ENCODE results near the gene CXCL10.
"Not testable (repeated sequence)": the region's sequence is repeated elsewhere in the genome, so short reads cannot be mapped to it uniquely, and the experiment has no call there.

CXCL10 gene

DNA sequence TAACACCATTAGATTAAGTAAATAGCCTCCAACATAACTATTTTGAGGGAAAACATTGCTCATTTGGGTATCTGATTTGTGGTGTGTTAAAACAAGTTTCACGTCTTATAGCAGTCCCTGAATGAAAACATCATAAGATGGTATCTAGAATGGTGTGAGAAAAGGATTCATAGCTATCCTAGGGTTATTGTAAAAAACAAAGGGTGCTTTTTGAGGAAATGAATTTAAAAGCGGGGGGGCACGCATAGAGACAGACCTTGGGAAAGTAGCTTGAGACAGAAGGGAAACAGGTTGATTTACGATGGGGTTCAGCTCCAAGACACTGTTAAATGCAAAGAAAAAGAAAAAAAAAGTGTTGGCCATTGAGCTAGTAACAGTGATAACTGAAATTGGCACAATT, 768 bp upstream of the CXCL10 start:
- no peak for DNase-seq

- no peak for DNase-seq
Observed at GRCh38 chr4:76022677-76023076, 620 bp downstream of the CXCL10 start.

DNA sequence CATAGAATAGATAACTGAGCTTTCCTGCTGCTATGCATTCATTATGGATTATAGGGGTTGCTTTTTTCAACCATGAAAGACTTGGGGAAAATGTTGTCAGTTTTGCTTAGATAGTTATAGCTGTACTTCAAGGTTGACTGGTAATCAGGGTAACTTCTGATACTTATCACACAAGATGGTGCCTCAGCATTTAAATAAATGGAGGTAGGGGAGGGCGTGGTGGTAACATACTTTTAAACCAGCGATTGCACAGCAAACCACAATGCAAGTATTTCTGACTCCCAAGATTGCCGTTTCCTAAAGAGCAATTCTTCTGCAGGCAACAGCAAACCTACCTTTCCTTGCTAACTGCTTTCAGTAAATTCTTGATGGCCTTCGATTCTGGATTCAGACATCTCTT, 1.3 kb downstream of the CXCL10 start:
- no peak for DNase-seq

- DNase-seq: no peak
Observed at GRCh38 chr4:76017056-76017686, 6.1 kb downstream of the CXCL10 start.

- DNase-seq: peak; percentile 42
Observed at GRCh38 chr4:76016393-76016792, 6.9 kb downstream of the CXCL10 start.

DNA sequence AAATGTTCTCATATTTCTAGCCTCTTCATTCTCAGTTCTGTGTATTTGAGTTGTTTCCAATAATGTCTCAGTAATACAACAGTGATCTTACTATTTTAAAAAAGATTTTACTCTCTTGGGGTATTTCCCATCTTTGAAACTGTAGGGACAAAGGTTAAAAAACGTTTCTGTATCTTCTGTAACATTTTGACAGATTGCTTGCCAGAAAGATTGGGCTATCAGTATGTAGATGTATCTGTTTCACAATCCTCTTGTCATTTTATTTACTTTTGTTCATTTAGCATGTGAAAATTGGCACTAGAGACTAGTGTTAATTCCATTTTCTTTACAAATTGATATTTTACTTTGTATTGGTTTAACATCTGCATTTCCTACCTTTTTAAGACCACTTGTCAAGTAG, 9.8 kb downstream of the CXCL10 start:
- no peak for DNase-seq

DNA sequence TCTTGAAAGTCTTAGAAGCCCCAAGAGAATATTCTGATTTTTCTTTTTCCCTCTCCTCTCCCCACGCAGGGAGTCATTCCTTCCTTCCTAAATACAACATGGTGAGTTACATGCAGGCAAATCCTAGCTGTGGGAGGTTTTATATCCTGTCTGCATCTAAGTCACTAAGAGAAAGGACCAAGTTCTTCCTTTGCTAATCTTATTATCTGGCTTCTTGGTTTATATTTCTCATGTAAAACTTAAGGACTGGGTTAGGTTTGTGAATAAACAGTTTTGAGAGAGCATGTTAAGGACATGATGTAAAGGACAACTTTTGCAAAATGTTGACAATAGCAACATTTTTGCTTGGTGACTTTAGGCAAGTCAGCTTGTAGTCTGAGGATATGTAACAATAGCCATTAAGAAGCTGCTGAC, 10.9 kb downstream of the CXCL10 start:
- DNase-seq: no peak

GRCh38 chr4:76011700-76012387, 11.5 kb downstream of the CXCL10 start:
- no peak for DNase-seq

DNA sequence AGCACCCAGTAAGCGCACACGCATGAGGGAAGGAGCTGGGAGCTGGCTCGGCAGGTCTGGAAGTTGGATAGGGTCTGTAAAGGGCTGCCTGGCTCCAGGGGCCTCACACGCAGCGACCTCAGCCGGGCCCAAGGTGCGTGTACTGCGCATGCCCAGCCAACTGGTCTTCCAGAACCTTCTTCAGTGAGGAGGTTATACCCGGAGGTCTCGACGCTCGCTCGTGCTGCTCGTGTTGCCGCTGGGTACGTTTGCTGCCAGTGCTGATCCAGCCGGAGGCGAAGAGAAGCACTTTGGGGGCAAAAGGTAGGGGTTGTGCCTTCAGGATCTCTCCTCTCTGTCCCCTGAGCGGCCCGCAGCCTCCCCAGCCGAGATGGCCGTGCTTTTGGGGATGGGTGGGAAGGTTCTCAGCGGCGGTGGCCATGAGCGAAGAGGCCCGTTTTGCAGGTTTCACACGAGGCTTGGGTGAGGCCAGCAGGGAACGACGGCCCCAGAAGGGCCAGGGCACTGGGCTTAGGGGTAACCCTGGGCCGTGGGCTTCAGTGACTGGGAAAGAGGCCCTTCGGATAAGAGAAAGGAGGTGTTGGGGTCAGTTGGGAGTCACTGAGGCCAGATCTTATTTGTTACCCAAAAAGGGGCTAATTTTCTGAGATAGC, 12.2 kb downstream of the CXCL10 start:
- DNase-seq: no peak

DNA sequence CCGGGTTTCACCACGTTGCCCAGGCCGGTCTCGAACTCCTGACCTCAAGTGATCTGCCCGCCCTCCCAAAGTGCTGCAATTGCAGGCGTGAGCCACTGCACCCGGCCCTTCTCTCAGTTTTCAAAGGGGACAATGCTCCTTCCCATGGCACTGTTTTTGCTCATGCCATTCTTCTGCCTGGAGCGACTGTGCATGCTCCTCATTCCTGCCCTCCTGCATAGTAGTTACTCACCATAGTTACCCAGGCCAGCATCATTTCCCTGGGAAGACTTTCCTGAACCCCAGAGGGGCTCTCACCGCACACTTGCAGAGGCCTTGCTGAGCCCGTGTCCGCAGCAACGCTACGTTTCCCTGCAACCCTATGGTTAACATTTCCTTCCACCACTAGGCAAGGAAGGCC, 12.7 kb downstream of the CXCL10 start:
- DNase-seq: no peak

- no peak for DNase-seq
Observed at GRCh38 chr4:76009311-76009710, 14.0 kb downstream of the CXCL10 start.

GRCh38 chr4:76007089-76007862, 16.0 kb downstream of the CXCL10 start, which contains the start of gene CXCL9:
Gene CXCL9, minus strand, starts transcription at chr4:76007509. Its CDS starts 60 bp downstream, at chr4:76007449.
- no peak for DNase-seq

DNA sequence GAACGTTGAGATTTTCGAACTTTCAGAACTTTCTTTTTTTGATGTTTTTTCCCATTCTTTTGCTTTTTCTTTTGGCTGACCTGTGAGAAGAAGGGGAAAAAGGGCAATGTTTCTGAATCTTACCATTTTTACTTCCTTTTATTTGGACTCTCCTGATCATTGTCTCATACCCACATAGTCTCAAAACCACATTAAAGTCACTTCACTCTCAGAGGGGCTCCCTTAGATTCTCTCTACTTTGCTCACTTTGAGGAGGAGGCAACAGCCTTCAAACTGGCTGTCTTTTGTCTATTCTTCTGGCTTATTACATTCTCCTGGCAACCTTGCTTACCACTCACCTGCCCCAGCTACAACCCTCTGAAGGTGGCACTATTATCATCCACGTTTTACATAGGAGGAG, 19.7 kb downstream of the CXCL10 start:
- DNase-seq: no peak

DNA sequence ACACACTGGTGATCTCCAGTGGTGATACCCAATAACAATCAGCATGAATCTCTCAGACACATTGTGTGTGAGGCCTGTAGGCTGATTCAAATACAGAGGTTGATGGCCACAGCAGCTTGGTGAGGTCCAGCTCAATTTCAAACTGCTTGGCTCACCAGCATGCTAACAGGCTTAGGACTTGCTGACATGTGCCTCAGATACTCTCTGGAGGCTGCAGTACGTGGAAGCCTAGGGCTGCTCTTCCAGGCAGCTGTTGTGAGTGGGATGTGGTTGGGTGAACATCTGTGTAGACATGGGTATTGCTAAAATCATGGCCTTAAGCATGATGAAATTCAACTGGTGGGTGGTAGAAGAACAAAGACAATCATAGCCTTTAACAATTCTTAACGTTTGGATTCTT, 20.3 kb downstream of the CXCL10 start:
- DNase-seq: no peak

- DNase-seq: no peak
Observed at GRCh38 chr4:76002176-76002575, 21.1 kb downstream of the CXCL10 start.

DNA sequence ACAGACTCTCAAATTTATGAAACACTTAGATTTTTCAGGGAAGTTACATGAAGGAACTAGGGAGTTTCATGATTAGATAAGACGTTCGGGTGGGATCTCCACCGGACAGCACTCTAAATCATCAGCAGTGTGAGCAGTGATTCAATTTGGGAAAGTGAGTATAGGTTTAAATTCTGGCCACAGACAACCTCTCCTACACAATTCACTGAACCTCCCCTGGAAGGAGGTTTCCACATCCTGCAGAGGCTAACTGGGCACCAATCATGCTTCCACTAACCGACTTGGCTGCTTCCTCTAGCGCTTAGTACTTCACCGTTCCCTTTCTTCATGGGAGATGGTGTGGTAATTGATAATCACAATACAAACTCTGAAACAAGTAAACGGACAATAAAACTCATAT, 21.6 kb downstream of the CXCL10 start:
- no peak for DNase-seq

DNA sequence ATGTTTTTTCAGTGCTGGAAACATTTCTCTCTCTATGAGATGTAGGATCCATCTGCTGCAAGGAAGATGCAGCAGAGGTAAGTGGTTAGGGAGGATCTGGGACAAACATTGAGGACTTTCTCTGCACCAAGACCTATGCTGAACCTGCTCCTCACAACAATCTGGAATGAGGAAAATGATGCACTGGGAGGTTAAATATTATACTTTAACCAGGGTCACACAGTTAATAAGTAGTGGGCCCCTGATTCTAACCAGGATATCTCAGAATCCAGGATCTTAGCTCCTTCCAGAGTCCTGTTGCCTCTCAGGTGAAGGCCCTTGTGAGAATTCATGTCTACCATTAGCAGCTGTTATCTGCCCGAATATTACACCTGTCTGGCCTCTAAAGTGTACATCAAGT, 23.0 kb downstream of the CXCL10 start:
- DNase-seq: no peak

GRCh38 chr4:75998525-75999147, 24.7 kb downstream of the CXCL10 start:
- DNase-seq: not testable (repeated sequence)

- DNase-seq: no peak
Observed at GRCh38 chr4:75997946-75998345, 25.4 kb downstream of the CXCL10 start.

DNA sequence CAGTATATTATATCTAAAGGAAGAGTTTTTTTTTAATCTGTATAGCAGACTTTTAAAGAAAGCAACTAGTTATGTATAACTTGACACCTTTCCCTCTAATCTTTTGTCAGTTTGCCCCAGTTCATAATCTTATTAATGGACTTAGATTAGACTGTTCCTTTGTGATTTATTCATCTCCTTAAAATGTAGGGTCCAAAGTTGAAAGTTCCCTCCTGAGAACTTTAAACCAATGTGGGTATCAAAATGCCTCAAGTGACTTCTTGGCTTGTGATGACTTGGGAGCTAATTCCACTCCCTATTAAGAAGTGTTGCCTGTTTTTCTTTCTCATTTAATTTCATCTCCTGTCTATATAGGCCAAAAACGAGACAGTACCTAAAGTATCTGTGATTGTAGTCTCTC, 26.2 kb downstream of the CXCL10 start:
- DNase-seq: no peak

DNA sequence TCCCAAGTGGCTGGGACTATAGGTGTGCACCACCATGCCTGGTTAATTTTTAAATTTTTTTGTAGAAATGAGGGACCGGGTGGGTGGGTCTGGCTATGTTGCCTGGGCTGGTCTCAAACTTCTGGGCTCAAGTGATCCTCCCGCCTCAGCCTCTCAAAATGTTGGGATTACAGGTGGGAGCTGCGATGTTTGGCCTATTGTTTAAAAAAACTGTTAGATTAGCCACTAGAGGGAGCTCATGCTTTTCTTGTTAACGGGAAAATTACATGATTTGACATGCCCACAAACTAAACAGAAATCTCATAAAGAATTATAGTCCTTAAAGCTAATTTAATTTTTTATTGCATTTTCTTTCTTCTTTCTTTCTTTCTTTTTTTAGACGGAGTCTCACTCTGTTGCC, 27.6 kb downstream of the CXCL10 start:
- no peak for DNase-seq

DNA sequence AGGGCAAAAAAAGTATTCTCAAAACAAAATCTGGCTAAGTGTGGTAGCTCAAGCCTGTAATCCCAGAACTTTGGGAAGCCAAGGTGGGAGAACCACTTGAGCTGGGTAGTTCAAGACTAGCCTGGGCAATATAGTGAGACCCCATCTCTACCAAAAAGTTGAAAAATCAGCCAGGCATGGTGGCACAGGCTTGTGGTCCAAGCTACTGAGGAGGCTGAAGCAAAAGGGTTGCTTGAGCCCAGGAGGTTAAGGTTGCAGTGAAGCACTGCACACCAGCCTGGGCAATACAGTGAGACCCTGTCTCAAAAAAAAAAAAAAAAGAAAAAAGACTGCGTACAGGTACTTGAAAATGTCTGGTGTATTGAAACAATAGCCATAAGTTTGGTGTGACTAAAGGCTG, 30.8 kb downstream of the CXCL10 start:
- no peak for DNase-seq

All from stimulated activated CD4-positive, alpha-beta T cell treated with anti-CD3 and anti-CD28 coated beads, Interleukin-15, amount 100 ng/mL, for 24 hours (primary cell).